ENCODE measurements around the gene SLC9A8.

The SLC9A8 gene

DNA sequence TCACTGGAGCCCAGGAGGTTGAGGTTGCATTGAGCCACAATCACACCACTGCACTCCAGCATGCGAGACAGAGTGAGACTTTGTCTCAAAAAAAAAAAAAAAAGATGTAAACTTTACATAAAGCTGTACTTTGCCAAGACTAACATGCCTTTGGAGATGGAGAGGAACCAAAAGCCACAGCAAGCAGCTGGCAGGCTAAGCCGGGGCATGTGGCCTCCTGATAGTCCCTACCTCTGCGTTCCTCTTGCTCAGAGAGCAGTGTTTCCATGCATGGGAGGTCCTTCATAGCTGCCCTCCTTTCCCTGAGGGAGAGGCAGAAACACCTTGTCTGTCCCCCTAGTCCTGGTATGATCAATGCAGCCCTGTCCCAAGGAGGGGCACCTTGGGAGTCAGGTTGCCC lies 67.5 kb downstream of the SLC9A8 start:
- H2AFZ ChIP-seq (ENCODE audit: insufficient read depth, low read length, poor library complexity): no peak overlapping the region
- DNase-seq: no peak
- no peak overlapping the region for H3K18ac ChIP-seq (ENCODE audit: low read length)
- no peak overlapping the region for H3K4me2 ChIP-seq (ENCODE audit: low read length)
- H3K4ac ChIP-seq (ENCODE audit: low read depth, low read length): no peak overlapping the region
- no peak overlapping the region for H2BK120ac ChIP-seq (ENCODE audit: insufficient read depth, low read length, poor library complexity)
- H3K14ac ChIP-seq (ENCODE audit: low read length): no peak overlapping the region
- no peaks in the 10 kb centered on the region for H3K79me2 ChIP-seq (ENCODE audit: control insufficient read depth, insufficient read depth, low read length, poor library complexity)
- H3K9me3 ChIP-seq (ENCODE audit: insufficient read depth, low read depth, low read length): peaks cover 2% of the 10 kb centered on the region
- no peak overlapping the region for H3K4me3 ChIP-seq (ENCODE audit: low read depth, low read length)
- no peak overlapping the region for H4K8ac ChIP-seq (ENCODE audit: low read depth, low read length)
- H2BK5ac ChIP-seq (ENCODE audit: low read depth, low read length, poor library complexity): no peak overlapping the region
- H3K9ac ChIP-seq (ENCODE audit: low read length): no peak overlapping the region
- peaks cover 15 to 22% of the 10 kb centered on the region in 2 experiments for H3K36me3 ChIP-seq (ENCODE audit: control insufficient read depth in 1 of 2, insufficient read depth in 2 of 2, low read length in 2 of 2)
- no peak overlapping the region for H3K27ac ChIP-seq (ENCODE audit: low read depth, low read length)
- no peak overlapping the region for H4K12ac ChIP-seq (ENCODE audit: low read depth, low read length)
- no peak overlapping the region for H2AK5ac ChIP-seq (ENCODE audit: low read length)
- no peaks in the 10 kb centered on the region for H3K79me1 ChIP-seq (ENCODE audit: low read length)
- H4K91ac ChIP-seq (ENCODE audit: low read depth, low read length): no peak overlapping the region
- WGBS (ENCODE audit: extremely low coverage, insufficient coverage, insufficient read length): no CpG with 5 or more reads among the region's 3 CpGs
- H3K23ac ChIP-seq (ENCODE audit: low read length): no peak overlapping the region
- H3K4me1 ChIP-seq (ENCODE audit: control insufficient read depth in 1 of 2, insufficient read depth in 2 of 2, low read length in 2 of 2): no peaks in the 10 kb centered on the region
- no peak overlapping the region for H2BK12ac ChIP-seq (ENCODE audit: low read length)
- no peaks in the 10 kb centered on the region for H3K27me3 ChIP-seq (ENCODE audit: insufficient read depth, low read length)

DNA sequence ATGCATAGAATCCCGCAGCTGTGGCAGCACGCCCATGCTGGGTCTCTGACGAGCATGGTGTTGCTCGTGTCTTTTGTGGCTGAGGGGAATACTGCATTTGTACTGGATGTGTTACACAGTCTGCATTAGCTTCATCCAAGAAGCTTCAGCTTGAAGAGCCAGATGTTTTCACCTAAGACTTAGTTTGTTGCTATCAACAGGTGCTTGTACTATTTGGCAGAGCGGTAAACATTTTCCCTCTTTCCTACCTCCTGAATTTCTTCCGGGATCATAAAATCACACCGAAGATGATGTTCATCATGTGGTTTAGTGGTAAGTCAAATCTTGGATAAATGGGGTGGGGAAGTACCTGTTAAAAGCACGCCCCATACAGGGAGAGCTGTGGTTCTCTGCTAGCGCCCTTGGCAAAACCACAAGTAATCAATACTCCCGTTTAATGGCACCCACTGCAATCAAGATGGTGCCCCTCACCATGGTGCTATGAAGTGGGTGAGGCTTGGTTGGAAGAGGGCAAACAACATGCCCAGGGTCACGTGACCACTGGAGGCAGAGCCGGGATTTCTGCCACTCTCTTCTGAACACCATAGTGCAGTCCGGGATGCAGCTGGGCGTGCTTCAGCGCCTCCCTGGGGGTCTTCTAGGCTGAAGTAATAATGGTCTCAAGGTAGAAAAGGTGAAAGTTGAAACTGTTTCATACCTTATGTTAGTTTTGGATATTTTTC lies 68.3 kb downstream of the SLC9A8 start:
- Histone ChIP-seq H3K4me3 (ENCODE audit: low read depth, low read length) (no peak overlapping the region), H3K9me3 (ENCODE audit: insufficient read depth, low read depth, low read length) (peaks cover 2% of the 10 kb centered on the region), H3K79me1 (ENCODE audit: low read length) (no peaks in the 10 kb centered on the region), H2AK5ac (ENCODE audit: low read length) (no peak overlapping the region), H3K79me2 (ENCODE audit: control insufficient read depth, insufficient read depth, low read length, poor library complexity) (no peaks in the 10 kb centered on the region), H2BK12ac (ENCODE audit: low read length) (no peak overlapping the region), H3K14ac (ENCODE audit: low read length) (no peak overlapping the region), H2BK5ac (ENCODE audit: low read depth, low read length, poor library complexity) (no peak overlapping the region), H2AFZ (ENCODE audit: insufficient read depth, low read length, poor library complexity) (no peak overlapping the region), H4K91ac (ENCODE audit: low read depth, low read length) (no peak overlapping the region), H3K23ac (ENCODE audit: low read length) (no peak overlapping the region), H3K27ac (ENCODE audit: low read depth, low read length) (no peak overlapping the region), H3K4me1 (ENCODE audit: control insufficient read depth in 1 of 2, insufficient read depth in 2 of 2, low read length in 2 of 2) (no peaks in the 10 kb centered on the region), H3K36me3 (ENCODE audit: control insufficient read depth in 1 of 2, insufficient read depth in 2 of 2, low read length in 2 of 2) (peaks cover 22 to 23% of the 10 kb centered on the region in 2 experiments), H4K8ac (ENCODE audit: low read depth, low read length) (no peak overlapping the region), H4K12ac (ENCODE audit: low read depth, low read length) (no peak overlapping the region), H3K18ac (ENCODE audit: low read length) (no peak overlapping the region), H3K4ac (ENCODE audit: low read depth, low read length) (no peak overlapping the region), H3K4me2 (ENCODE audit: low read length) (no peak overlapping the region), H2BK120ac (ENCODE audit: insufficient read depth, low read length, poor library complexity) (no peak overlapping the region), H3K9ac (ENCODE audit: low read length) (no peak overlapping the region), H3K27me3 (ENCODE audit: insufficient read depth, low read length) (no peaks in the 10 kb centered on the region)
- no CpG with 5 or more reads among the region's 15 CpGs for WGBS (ENCODE audit: extremely low coverage, insufficient coverage, insufficient read length)
- DNase-seq: no peak

DNA sequence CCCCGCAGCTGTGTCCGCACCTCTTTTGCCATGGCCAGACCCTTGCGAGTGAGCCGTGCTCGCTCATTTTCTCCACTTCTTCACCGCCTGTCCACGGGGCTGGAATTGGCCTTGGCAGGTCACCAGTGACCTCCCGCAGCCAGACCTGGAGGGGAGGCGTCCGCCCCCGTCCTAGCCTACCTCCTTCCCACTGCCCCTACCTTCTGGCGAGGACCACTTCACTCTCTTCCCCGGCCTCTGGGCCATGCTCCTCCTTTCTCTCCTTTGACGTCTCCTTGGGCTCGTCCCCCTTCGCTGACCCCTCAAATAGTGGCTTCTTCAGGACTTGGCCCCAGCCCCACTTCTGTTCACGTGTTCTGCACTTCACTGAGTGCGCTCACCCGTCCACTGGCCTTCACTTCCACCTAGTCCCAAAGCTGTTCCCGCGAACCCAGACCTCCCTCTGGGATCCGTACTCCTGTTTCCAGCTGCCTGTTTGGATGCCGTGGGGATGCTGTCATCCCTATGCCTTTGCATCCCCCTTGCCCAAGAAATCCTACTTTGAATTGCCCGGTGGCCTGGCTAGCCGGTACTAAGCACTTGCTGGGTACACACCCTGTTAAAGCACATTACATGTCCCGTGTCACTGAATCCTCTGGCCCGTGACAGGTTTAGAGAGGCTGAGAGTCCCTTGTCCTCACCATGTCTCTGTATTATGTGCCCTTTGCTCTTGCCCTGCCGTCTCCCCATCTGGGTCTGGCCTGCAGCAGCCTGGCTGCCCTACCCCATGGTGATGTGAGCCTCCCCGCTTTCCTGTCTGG lies 69.7 kb downstream of the SLC9A8 start:
- H3K27me3 ChIP-seq (ENCODE audit: insufficient read depth, low read length): no peaks in the 10 kb centered on the region
- no peak overlapping the region for H4K8ac ChIP-seq (ENCODE audit: low read depth, low read length)
- no peak overlapping the region for H3K27ac ChIP-seq (ENCODE audit: low read depth, low read length)
- no peaks in the 10 kb centered on the region for H3K79me2 ChIP-seq (ENCODE audit: control insufficient read depth, insufficient read depth, low read length, poor library complexity)
- no peak overlapping the region for H3K4ac ChIP-seq (ENCODE audit: low read depth, low read length)
- H3K4me2 ChIP-seq (ENCODE audit: low read length): no peak overlapping the region
- H3K4me1 ChIP-seq (ENCODE audit: control insufficient read depth in 1 of 2, insufficient read depth in 2 of 2, low read length in 2 of 2): no peaks in the 10 kb centered on the region
- no peak for DNase-seq
- no peak overlapping the region for H2AFZ ChIP-seq (ENCODE audit: insufficient read depth, low read length, poor library complexity)
- no peak overlapping the region for H3K4me3 ChIP-seq (ENCODE audit: low read depth, low read length)
- no peak overlapping the region for H3K18ac ChIP-seq (ENCODE audit: low read length)
- no peak overlapping the region for H2BK5ac ChIP-seq (ENCODE audit: low read depth, low read length, poor library complexity)
- no peak overlapping the region for H4K12ac ChIP-seq (ENCODE audit: low read depth, low read length)
- no CpG with 5 or more reads among the region's 29 CpGs for WGBS (ENCODE audit: extremely low coverage, insufficient coverage, insufficient read length)
- H3K9ac ChIP-seq (ENCODE audit: low read length): no peak overlapping the region
- no peak overlapping the region for H3K14ac ChIP-seq (ENCODE audit: low read length)
- peaks cover 22 to 30% of the 10 kb centered on the region in 2 experiments for H3K36me3 ChIP-seq (ENCODE audit: control insufficient read depth in 1 of 2, insufficient read depth in 2 of 2, low read length in 2 of 2)
- H4K91ac ChIP-seq (ENCODE audit: low read depth, low read length): no peak overlapping the region
- peaks cover 2% of the 10 kb centered on the region for H3K9me3 ChIP-seq (ENCODE audit: insufficient read depth, low read depth, low read length)
- no peaks in the 10 kb centered on the region for H3K79me1 ChIP-seq (ENCODE audit: low read length)
- no peak overlapping the region for H3K23ac ChIP-seq (ENCODE audit: low read length)
- no peak overlapping the region for H2BK12ac ChIP-seq (ENCODE audit: low read length)
- H2AK5ac ChIP-seq (ENCODE audit: low read length): no peak overlapping the region
- H2BK120ac ChIP-seq (ENCODE audit: insufficient read depth, low read length, poor library complexity): no peak overlapping the region

DNA sequence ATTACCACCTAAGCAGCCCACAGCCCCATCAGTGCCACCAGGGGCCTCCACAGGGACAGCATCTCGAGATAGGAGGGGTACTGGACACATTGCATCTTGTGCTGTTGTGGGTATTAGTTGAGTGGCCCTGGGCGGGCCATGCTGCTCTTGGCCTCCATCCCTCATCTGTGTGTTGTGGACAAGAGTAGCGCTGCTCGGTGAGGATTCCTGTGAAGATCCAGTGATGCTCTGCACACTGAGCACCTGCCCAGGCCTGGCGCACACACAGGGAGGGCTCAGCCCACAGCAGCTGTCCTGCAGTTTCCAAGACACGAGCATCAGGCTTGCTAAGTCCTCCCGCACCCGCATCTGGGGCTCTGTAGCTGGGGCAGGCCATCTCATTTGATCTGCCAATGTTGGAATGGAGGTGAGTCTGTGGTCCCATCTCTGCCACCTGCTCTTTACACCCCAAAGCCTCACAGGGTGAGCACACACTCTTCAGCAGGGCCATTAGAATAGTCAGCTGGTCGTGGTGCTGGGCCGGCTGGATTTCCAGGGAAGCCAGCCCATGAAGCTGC lies 70.7 kb downstream of the SLC9A8 start:
- Histone ChIP-seq H3K14ac (ENCODE audit: low read length) (no peak overlapping the region), H3K79me1 (ENCODE audit: low read length) (no peaks in the 10 kb centered on the region), H3K9ac (ENCODE audit: low read length) (no peak overlapping the region), H4K91ac (ENCODE audit: low read depth, low read length) (no peak overlapping the region), H3K18ac (ENCODE audit: low read length) (no peak overlapping the region), H2BK12ac (ENCODE audit: low read length) (no peak overlapping the region), H2BK120ac (ENCODE audit: insufficient read depth, low read length, poor library complexity) (no peak overlapping the region), H3K9me3 (ENCODE audit: insufficient read depth, low read depth, low read length) (peaks cover 2% of the 10 kb centered on the region), H3K23ac (ENCODE audit: low read length) (no peak overlapping the region), H3K27ac (ENCODE audit: low read depth, low read length) (no peak overlapping the region), H4K12ac (ENCODE audit: low read depth, low read length) (no peak overlapping the region), H3K4me2 (ENCODE audit: low read length) (no peak overlapping the region), H2AK5ac (ENCODE audit: low read length) (no peak overlapping the region), H3K36me3 (ENCODE audit: control insufficient read depth in 1 of 2, insufficient read depth in 2 of 2, low read length in 2 of 2) (peaks cover 22 to 30% of the 10 kb centered on the region in 2 experiments), H3K79me2 (ENCODE audit: control insufficient read depth, insufficient read depth, low read length, poor library complexity) (no peaks in the 10 kb centered on the region), H3K27me3 (ENCODE audit: insufficient read depth, low read length) (no peaks in the 10 kb centered on the region), H2AFZ (ENCODE audit: insufficient read depth, low read length, poor library complexity) (no peak overlapping the region), H3K4me3 (ENCODE audit: low read depth, low read length) (no peak overlapping the region), H4K8ac (ENCODE audit: low read depth, low read length) (no peak overlapping the region), H2BK5ac (ENCODE audit: low read depth, low read length, poor library complexity) (no peak overlapping the region), H3K4me1 (ENCODE audit: control insufficient read depth in 1 of 2, insufficient read depth in 2 of 2, low read length in 2 of 2) (no peaks in the 10 kb centered on the region), H3K4ac (ENCODE audit: low read depth, low read length) (no peak overlapping the region)
- DNase-seq: no peak
- WGBS (ENCODE audit: extremely low coverage, insufficient coverage, insufficient read length): no CpG with 5 or more reads among the region's 10 CpGs

All from trophoblast cell (in vitro differentiated cells and primary cell).